HepG2 (cell line): Measurements from ENCODE around the gene NMNAT3.

Source experiments
- CTCF ChIP-seq: sonication (generic); formaldehyde crosslinking; IDR thresholded peaks from 2 replicates; pipeline ENCODE4 v1.5.0; 2020; ENCODE audit warnings: mild to moderate bottlenecking, missing genetic modification reagents, moderate library complexity
- MAFF ChIP-seq: IDR thresholded peaks from 2 replicates; pipeline ENCODE4 v1.6.1; 2011; ENCODE audit warnings: low read depth, low read length, improper control_type of control experiment
- MLX ChIP-seq: IDR thresholded peaks from 2 replicates; pipeline ENCODE4 v1.6.1; 2016
- RAD21 ChIP-seq: fragments of 450-650 bp; formaldehyde crosslinking; IDR thresholded peaks from 2 replicates; pipeline ENCODE4 v1.5.0; 2020; ENCODE audit warnings: mild to moderate bottlenecking
- SP2 ChIP-seq: sonication (generic); formaldehyde crosslinking; IDR thresholded peaks from 2 replicates; pipeline ENCODE4 v1.5.1; 2020; ENCODE audit warnings: mild to moderate bottlenecking, missing genetic modification reagents
- SRF ChIP-seq: IDR thresholded peaks from 2 replicates; pipeline ENCODE4 v1.6.1; 2011; ENCODE audit warnings: mild to moderate bottlenecking, low read depth, low read length, moderate library complexity
- ZBTB33 ChIP-seq: sonication (generic); formaldehyde crosslinking; IDR thresholded peaks from 2 replicates; pipeline ENCODE4 v1.4.0; 2020; ENCODE audit warnings: missing genetic modification reagents
- ZNF24 ChIP-seq: fragments of 450-650 bp; IDR thresholded peaks from 2 replicates; pipeline ENCODE4 v1.6.1; 2017; ENCODE audit warnings: antibody characterized with exemption, mild to moderate bottlenecking
- ZNF281 ChIP-seq: sonication (generic); formaldehyde crosslinking; IDR thresholded peaks from 2 replicates; pipeline ENCODE4 v1.4.0; 2020; ENCODE audit warnings: missing genetic modification reagents, borderline replicate concordance
- ZNF660 ChIP-seq: sonication (generic); formaldehyde crosslinking; IDR thresholded peaks from 2 replicates; pipeline ENCODE4 v1.5.1; 2020; ENCODE audit warnings: mild to moderate bottlenecking, low read depth, missing genetic modification reagents, borderline replicate concordance
- ZNF678 ChIP-seq: sonication (generic); formaldehyde crosslinking; IDR thresholded peaks from 2 replicates; pipeline ENCODE4 v1.4.0; 2020; ENCODE audit warnings: mild to moderate bottlenecking, missing genetic modification reagents

- no peak for TF ChIP-seq ZNF281
- TF ChIP-seq CTCF (CRISPR knock-in tag): no peak
- no peak for TF ChIP-seq SRF
- TF ChIP-seq MLX (CRISPR knock-in tag): no peak
- no peak for TF ChIP-seq RAD21
- TF ChIP-seq MAFF: no peak
- no peak for TF ChIP-seq ZNF660 (CRISPR knock-in tag)
- no peak for TF ChIP-seq SP2
- no peak for TF ChIP-seq ZNF678 (CRISPR knock-in tag)
- TF ChIP-seq ZBTB33 (CRISPR knock-in tag): no peak
- TF ChIP-seq ZNF24: no peak
Observed at GRCh38 chr3:139574026-139574947, 103.5 kb downstream of the NMNAT3 start.
